CD4-positive, alpha-beta T cell (primary cell): ENCODE data around the gene GCN1. TPM values are rescaled to one million over a fixed set of nuclear protein-coding genes. Genes with fewer than 3 reads are reported as not detected.

Source experiments
- ATAC-seq: fragments of 200-7000 bp; cut with Tn5 transposase; one replicate; pipeline ENCODE4 v1.10.0; 2022; ENCODE audit warnings: mild to moderate bottlenecking; ENCODE audit not compliant: poor library complexity
- CTCF ChIA-PET: fragments of 350-600 bp; sonication (Branson Sonifier 250); formaldehyde crosslinking; loops from one replicate; lab custom pipeline; 2021; ENCODE audit warnings: antibody characterized with exemption, inconsistent platforms; lab: Charles Lee
- POLR2A ChIA-PET: fragments of 350-600 bp; sonication (Branson Sonifier 250); formaldehyde crosslinking; loops from one replicate; lab custom pipeline; 2021; ENCODE audit warnings: antibody characterized with exemption, inconsistent platforms; lab: Charles Lee
- DNase-seq, 14 experiments: peaks; one replicate each; pipeline ENCODE4 v3.0.0-alpha.2; 2013 to 2020; ENCODE audit warnings: mixed read lengths in 2 of 14
- H3K27ac ChIP-seq, 2 donors: one replicate each; pipeline versions ENCODE4 v1.5.1 to v1.7.0; 2013; ENCODE audit warnings: low read length in 2 of 2, low read depth in 1 of 2, mild to moderate bottlenecking in 1 of 2
- H3K27me3 ChIP-seq, 2 experiments: 1 replicate in 1 of 2; 2 replicates in 1 of 2; pipeline versions ENCODE4 v1.6.1 to v1.7.0; 2013; ENCODE audit warnings: low read length in 2 of 2, control low read depth in 1 of 2, mild to moderate bottlenecking in 1 of 2, moderate library complexity in 1 of 2; ENCODE audit not compliant: insufficient read depth in 2 of 2, control insufficient read depth in 1 of 2
- H3K36me3 ChIP-seq: one replicate; pipeline ENCODE4 v1.6.1; 2013; ENCODE audit warnings: low read length, control low read depth; ENCODE audit not compliant: insufficient read depth
- H3K4me1 ChIP-seq: one replicate; pipeline ENCODE4 v1.6.1; 2013; ENCODE audit warnings: low read length, control low read depth; ENCODE audit not compliant: insufficient read depth
- H3K4me3 ChIP-seq: one replicate; pipeline ENCODE4 v1.5.1; 2013; ENCODE audit warnings: mild to moderate bottlenecking, low read length, moderate library complexity
- H3K9me3 ChIP-seq, 2 experiments: 1 replicate in 1 of 2; 2 replicates in 1 of 2; pipeline versions ENCODE4 v1.6.1 to v1.7.0; 2013; ENCODE audit warnings: low read length in 2 of 2, mild to moderate bottlenecking in 2 of 2, control low read depth in 1 of 2, moderate library complexity in 1 of 2; ENCODE audit not compliant: control insufficient read depth in 1 of 2, insufficient read depth in 1 of 2
- H3K27ac Mint-ChIP-seq: one replicate; pipeline ENCODE4 v1.8.0; 2020; ENCODE audit warnings: mixed read lengths
- H3K27me3 Mint-ChIP-seq: one replicate; pipeline ENCODE4 v1.8.0; 2021; ENCODE audit warnings: mixed read lengths
- H3K36me3 Mint-ChIP-seq: one replicate; pipeline ENCODE4 v1.8.0; 2021; ENCODE audit warnings: low read depth, mixed read lengths
- H3K4me1 Mint-ChIP-seq: one replicate; pipeline ENCODE4 v1.8.0; 2021; ENCODE audit warnings: low read depth, mixed read lengths
- H3K4me3 Mint-ChIP-seq: one replicate; pipeline ENCODE4 v1.8.0; 2020; ENCODE audit warnings: mild to moderate bottlenecking, mixed read lengths
- H3K9me3 Mint-ChIP-seq: one replicate; pipeline ENCODE4 v1.8.0; 2020; ENCODE audit warnings: mixed read lengths
- CTCF ChIP-seq: fragments of 200-600 bp; IDR thresholded peaks from one replicate; pipeline ENCODE4 v1.8.0; 2022; ENCODE audit warnings: antibody characterized with exemption, mild to moderate bottlenecking
- intact Hi-C, 2 experiments: fragments of 100-400 bp; cut with DNase I in 1 of 2; cut with micrococcal nuclease in 1 of 2; formaldehyde crosslinking; loops; one replicate each; pipeline versions ENCODE4 v1.15.1 to v1.9.0; 2023 to 2025; cut with DNase I, micrococcal nuclease
- total RNA-seq, 174 experiments: library from RNA in 2 of 174; stranded (reverse) in 2 of 174; gene quantifications; one replicate each; pipeline ENCODE4 v1.2.3 and lab custom pipeline; 2021 to 2026

Gene GCN1
- total RNA-seq, 2 experiments from 2014 or later: 121 to 128 TPM

- Mint-ChIP-seq H3K4me1 (peaks cover 47% of the 10 kb centered on the region), H3K27ac (peak overlapping the region; percentile 91), H3K36me3 (peaks cover 49% of the 10 kb centered on the region), H3K27me3 (no peaks in the 10 kb centered on the region), H3K4me3 (peak overlapping the region; percentile 99), H3K9me3 (no peaks in the 10 kb centered on the region)
- ATAC-seq (no peak), DNase-seq (peak in 1 of 14 experiments; percentile 50)
- Histone ChIP-seq H3K36me3 (peaks cover 42% of the 10 kb centered on the region), H3K4me3 (peak overlapping the region; percentile 94), H3K9me3 (no peaks in the 10 kb centered on the region), H3K4me1 (peaks cover 46% of the 10 kb centered on the region), H3K27ac (peak overlapping the region; percentile 67 to 74), H3K27me3 (no peaks in the 10 kb centered on the region)
- intact Hi-C loops: loop anchor here in 1 of 2 experiments (5.0 to 10.0 kb wide), 2 partner anchors 83 to 186 kb away; partner anchors contain the start of gene RAB35
- ChIA-PET POLR2A (interaction anchor here (1.0 to 6.0 kb wide), 19 partner anchors 11 to 487 kb away, joined by 4 to 224 read pairs (median 13); partner anchors contain the start of genes BICDL1, MLEC, PXN and RAB35), CTCF (interaction anchor here (0.6 to 4.3 kb wide), 13 partner anchors 18 to 211 kb away, joined by 3 to 34 read pairs (median 6); partner anchors contain the start of genes BICDL1, PXN, RNU4-1 and RNU4-2)
- no peak for TF ChIP-seq CTCF
These were observed 5.9 kb upstream of the GCN1 start for GRCh38 chr12:120200364-120200800.

GRCh38 chr12:120199595-120200306 is 5.2 kb upstream of the GCN1 start:
- Histone ChIP-seq H3K27ac (peak overlapping the region; percentile 67 to 74), H3K4me1 (peaks cover 52% of the 10 kb centered on the region), H3K4me3 (peak overlapping the region; percentile 94), H3K36me3 (peaks cover 42% of the 10 kb centered on the region), H3K9me3 (no peaks in the 10 kb centered on the region), H3K27me3 (no peaks in the 10 kb centered on the region)
- Mint-ChIP-seq H3K36me3 (peaks cover 56% of the 10 kb centered on the region), H3K4me3 (peak overlapping the region; percentile 99), H3K27ac (peak overlapping the region; percentile 91), H3K9me3 (no peaks in the 10 kb centered on the region), H3K4me1 (peaks cover 53% of the 10 kb centered on the region), H3K27me3 (no peaks in the 10 kb centered on the region)
- POLR2A ChIA-PET: interaction anchor here (0.9 to 6.0 kb wide), 9 partner anchors 10 to 335 kb away, joined by 3 to 224 read pairs (median 13); partner anchors contain the start of genes PXN, RNU4-1, RNU4-2 and SIRT4
- TF ChIP-seq CTCF: no peak
- CTCF ChIA-PET: interaction anchor here (2.3 to 4.3 kb wide), 2 partner anchors 27 to 92 kb away, joined by 13 to 34 read pairs; partner anchors contain the start of genes RNU4-1 and RNU4-2
- peak in 3 of 14 experiments; percentile 25 to 48 (median 38) for DNase-seq
- intact Hi-C loops: loop anchor here (5.0 to 10.0 kb wide), 5 partner anchors 82 to 485 kb away; partner anchors contain the start of genes BICDL1 (in 1 of the 2), MLEC (in 1 of the 2), RAB35 (in 1 of the 2) and SRSF9 (in 1 of the 2)
- no peak for ATAC-seq

GRCh38 chr12:120199025-120199424 is 4.5 kb upstream of the GCN1 start:
- no peaks in the 10 kb centered on the region for H3K27me3 Mint-ChIP-seq
- DNase-seq (no peak), ATAC-seq (no peak)
- intact Hi-C loops: loop anchor here in 1 of 2 experiments (10.0 kb wide), 3 partner anchors 214 to 486 kb away; partner anchors contain the start of genes BICDL1, MLEC and SRSF9
- ChIA-PET POLR2A (interaction anchor here (0.9 to 6.0 kb wide), 5 partner anchors 29 to 336 kb away, joined by 3 to 224 read pairs (median 76); partner anchors contain the start of genes PXN, RNU4-1, RNU4-2 and SIRT4), CTCF (no interaction called here)
- H3K27me3 ChIP-seq: no peaks in the 10 kb centered on the region
- peak overlapping the region; percentile 91 for H3K27ac Mint-ChIP-seq
- H3K4me3 Mint-ChIP-seq: peak overlapping the region; percentile 99
- peaks cover 55% of the 10 kb centered on the region for H3K4me1 Mint-ChIP-seq
- H3K27ac ChIP-seq: peak overlapping the region in 1 of 2 donors; percentile 74
- H3K36me3 ChIP-seq: peaks cover 42% of the 10 kb centered on the region
- TF ChIP-seq CTCF: no peak
- H3K4me3 ChIP-seq: no peak overlapping the region
- no peaks in the 10 kb centered on the region for H3K9me3 Mint-ChIP-seq
- peaks cover 55% of the 10 kb centered on the region for H3K4me1 ChIP-seq
- peaks cover 58% of the 10 kb centered on the region for H3K36me3 Mint-ChIP-seq
- H3K9me3 ChIP-seq: no peaks in the 10 kb centered on the region
